ENCODE measurements around the gene CORT. TPM values are rescaled to one million over a fixed set of nuclear protein-coding genes. Genes with fewer than 3 reads are reported as not detected.
"Not testable (repeated sequence)": the region's sequence is repeated elsewhere in the genome, so short reads cannot be mapped to it uniquely, and the experiment has no call there.

Gene CORT, protein sequence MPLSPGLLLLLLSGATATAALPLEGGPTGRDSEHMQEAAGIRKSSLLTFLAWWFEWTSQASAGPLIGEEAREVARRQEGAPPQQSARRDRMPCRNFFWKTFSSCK
- total RNA-seq, result 0.52 TPM

DNA sequence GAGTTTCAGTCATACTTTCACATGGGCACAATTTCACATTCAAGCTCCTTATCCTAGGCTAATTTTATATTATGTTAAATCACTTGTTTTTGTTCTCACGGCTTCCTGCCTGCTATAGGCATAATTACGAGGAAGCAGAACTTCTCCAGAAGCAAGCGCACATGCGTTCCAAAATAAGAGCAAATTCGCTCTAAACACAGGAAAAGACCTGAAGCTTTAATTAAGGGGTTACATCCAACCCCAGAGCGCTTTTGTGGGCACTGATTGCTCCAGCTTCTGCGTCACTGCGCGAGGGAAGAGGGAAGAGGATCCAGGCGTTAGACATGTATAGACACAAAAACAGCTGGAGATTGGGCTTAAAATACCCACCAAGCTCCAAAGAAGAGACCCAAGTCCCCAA lies at the start of gene CORT:
CORT (plus strand) TSS at position 281 of the 400 bp plus-strand sequence. CDS start 193 bp downstream, outside the sequence.
- Histone ChIP-seq H3K9ac (ENCODE audit: low read depth in 1 of 3, low read length in 3 of 3) (no peak within 1 kb of the TSS), H3K9me3 (ENCODE audit: control insufficient read depth in 3 of 3, low read length in 3 of 3) (no peaks in the 10 kb centered on the region), H3K27me3 (ENCODE audit: control insufficient read depth in 3 of 3, insufficient read depth in 3 of 3, low read length in 3 of 3) (peaks cover 8 to 18% (median 10%) of the 10 kb centered on the region in 3 donors), H3K27ac (ENCODE audit: low read depth, low read length) (no peak within 1 kb of the TSS), H3K36me3 (ENCODE audit: control insufficient read depth in 3 of 3, insufficient read depth in 3 of 3, low read length in 3 of 3) (peaks cover 0 to under 1% (median 0%) of the 10 kb centered on the region in 3 donors), H3K4me1 (ENCODE audit: control insufficient read depth in 3 of 3, insufficient read depth in 3 of 3, low read length in 3 of 3) (peaks cover 0 to 2% (median 0%) of the 10 kb centered on the region in 3 donors), H3K4me3 (ENCODE audit: low read length in 3 of 3) (no peak within 1 kb of the TSS)

DNA sequence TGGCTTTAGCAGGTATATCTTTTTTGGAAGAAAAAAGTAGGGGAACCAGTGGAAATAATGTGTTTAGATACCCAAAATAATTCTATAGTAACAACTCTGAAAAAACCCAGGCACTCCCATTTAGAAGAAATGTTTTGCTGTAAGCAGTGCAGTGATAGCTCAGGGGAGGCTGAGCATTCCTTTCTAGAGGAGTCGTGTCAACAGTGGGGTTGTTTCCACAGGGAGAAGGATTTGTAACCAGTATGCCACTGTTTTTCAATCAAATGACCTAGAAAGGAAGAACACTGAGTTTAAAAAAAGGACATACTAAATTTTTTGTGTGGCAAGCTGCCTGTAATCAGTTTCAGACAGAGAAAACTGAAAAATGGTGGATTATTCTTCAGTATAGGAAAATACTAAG lies 48.5 kb upstream of the CORT start:
- H3K9ac ChIP-seq (ENCODE audit: low read depth in 1 of 3, low read length in 3 of 3), result peak overlapping the region in 1 of 3 donors; percentile 23
- peaks cover 14 to 16% (median 16%) of the 10 kb centered on the region in 3 donors for H3K4me1 ChIP-seq (ENCODE audit: control insufficient read depth in 3 of 3, insufficient read depth in 3 of 3, low read length in 3 of 3)
- H3K27me3 ChIP-seq (ENCODE audit: control insufficient read depth in 3 of 3, insufficient read depth in 3 of 3, low read length in 3 of 3), result no peaks in the 10 kb centered on the region
- no peak overlapping the region for H3K27ac ChIP-seq (ENCODE audit: low read depth, low read length)
- H3K4me3 ChIP-seq (ENCODE audit: low read length in 3 of 3), result no peak overlapping the region
- H3K9me3 ChIP-seq (ENCODE audit: control insufficient read depth in 3 of 3, low read length in 3 of 3), result no peaks in the 10 kb centered on the region
- H3K36me3 ChIP-seq (ENCODE audit: control insufficient read depth in 3 of 3, insufficient read depth in 3 of 3, low read length in 3 of 3), result peaks cover 15 to 33% (median 20%) of the 10 kb centered on the region in 3 donors

DNA sequence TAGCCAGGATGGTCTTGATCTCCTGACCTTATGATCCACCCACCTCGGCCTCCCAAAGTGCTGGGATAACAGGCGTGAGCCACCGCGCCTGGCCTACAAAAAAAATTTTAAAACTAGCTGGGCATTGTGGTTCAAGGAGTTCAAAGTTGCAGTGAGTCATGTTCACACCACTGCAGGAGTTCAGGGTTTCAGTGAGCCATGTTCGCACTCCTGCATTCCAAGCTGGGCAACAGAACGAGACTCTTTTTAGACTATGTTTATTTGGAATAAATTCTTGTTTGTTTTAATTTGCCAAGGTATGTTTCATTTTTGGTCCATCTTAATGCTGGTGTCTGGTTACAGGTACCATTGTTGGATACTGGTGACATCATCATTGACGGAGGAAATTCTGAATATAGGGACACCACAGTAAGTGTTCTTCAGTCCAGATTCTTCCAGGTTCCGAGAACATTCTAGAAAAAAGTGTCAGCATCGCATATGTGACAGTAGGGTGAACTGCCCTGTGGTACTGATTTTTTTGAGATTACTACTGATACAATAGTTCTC lies 47.0 kb upstream of the CORT start:
- peaks cover 29 to 47% (median 30%) of the 10 kb centered on the region in 3 donors for H3K36me3 ChIP-seq (ENCODE audit: control insufficient read depth in 3 of 3, insufficient read depth in 3 of 3, low read length in 3 of 3)
- no peaks in the 10 kb centered on the region for H3K27me3 ChIP-seq (ENCODE audit: control insufficient read depth in 3 of 3, insufficient read depth in 3 of 3, low read length in 3 of 3)
- H3K4me1 ChIP-seq (ENCODE audit: control insufficient read depth in 3 of 3, insufficient read depth in 3 of 3, low read length in 3 of 3), result peaks cover 14 to 16% (median 16%) of the 10 kb centered on the region in 3 donors
- H3K9me3 ChIP-seq (ENCODE audit: control insufficient read depth in 3 of 3, low read length in 3 of 3), result no peaks in the 10 kb centered on the region
- no peak overlapping the region for H3K9ac ChIP-seq (ENCODE audit: low read depth in 1 of 3, low read length in 3 of 3)
- no peak overlapping the region for H3K27ac ChIP-seq (ENCODE audit: low read depth, low read length)
- no peak overlapping the region for H3K4me3 ChIP-seq (ENCODE audit: low read length in 3 of 3)

DNA sequence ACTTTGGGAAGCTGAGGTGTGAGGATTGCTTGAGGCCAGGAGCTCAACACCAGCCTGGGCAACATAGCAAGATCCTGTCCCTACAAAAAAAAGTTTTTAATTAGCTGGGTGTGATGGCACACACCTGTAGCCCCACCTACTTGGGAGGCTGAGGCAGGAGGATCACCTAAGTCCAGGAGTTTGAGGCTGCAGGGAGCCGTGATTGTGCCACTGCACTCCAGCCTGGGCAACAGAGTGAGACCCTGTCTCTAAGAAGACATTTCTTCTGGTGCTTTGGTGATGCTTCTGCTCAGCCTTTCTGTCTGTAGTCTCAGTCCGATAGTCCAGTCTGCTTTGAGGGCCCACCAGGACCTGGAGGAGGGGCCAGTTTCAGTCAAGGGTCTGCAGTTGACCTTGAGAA lies 42.6 kb upstream of the CORT start:
- no peak overlapping the region for H3K9ac ChIP-seq (ENCODE audit: low read depth in 1 of 3, low read length in 3 of 3)
- no peaks in the 10 kb centered on the region for H3K4me1 ChIP-seq (ENCODE audit: control insufficient read depth in 3 of 3, insufficient read depth in 3 of 3, low read length in 3 of 3)
- no peak overlapping the region for H3K27ac ChIP-seq (ENCODE audit: low read depth, low read length)
- H3K27me3 ChIP-seq (ENCODE audit: control insufficient read depth in 3 of 3, insufficient read depth in 3 of 3, low read length in 3 of 3), result no peaks in the 10 kb centered on the region
- H3K4me3 ChIP-seq (ENCODE audit: low read length in 3 of 3), result no peak overlapping the region
- H3K36me3 ChIP-seq (ENCODE audit: control insufficient read depth in 3 of 3, insufficient read depth in 3 of 3, low read length in 3 of 3), result peaks cover 54 to 83% (median 72%) of the 10 kb centered on the region in 3 donors
- no peaks in the 10 kb centered on the region for H3K9me3 ChIP-seq (ENCODE audit: control insufficient read depth in 3 of 3, low read length in 3 of 3)

DNA sequence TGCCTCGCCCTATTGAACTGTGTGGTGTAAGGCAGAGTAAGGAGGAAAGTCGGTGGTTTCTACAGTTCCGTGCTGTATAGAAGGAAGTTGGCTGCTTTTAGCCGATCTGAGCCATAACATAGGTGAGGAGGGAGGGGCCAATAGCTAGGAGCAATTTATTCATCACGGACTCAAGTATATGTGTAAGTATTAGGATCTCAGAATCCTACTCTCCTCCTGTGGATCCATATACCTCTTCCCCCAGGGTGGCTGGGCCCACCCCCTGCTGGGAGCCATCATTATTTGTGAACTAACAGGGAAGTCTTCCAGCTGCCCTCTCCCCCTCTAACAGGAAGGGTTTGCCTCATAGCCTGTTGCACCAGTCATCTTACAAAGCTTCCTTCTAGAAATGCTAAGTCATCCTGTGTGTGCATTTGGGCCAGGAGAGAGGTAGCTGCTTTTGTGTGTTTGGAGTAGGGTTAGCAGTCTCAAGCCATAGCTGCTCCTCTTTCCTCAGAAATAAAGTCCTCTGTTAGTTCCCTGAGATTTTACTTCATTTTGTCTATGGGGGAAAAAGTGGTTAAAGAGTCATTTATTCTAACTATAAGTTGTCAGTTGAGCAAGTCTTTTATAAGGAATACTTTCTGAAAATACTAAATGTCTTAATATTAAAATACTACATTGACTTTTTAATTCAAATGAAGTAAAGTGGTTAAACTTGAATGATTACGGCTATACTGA lies 34.5 kb upstream of the CORT start:
- H3K9me3 ChIP-seq (ENCODE audit: control insufficient read depth in 3 of 3, low read length in 3 of 3), result no peaks in the 10 kb centered on the region
- H3K4me3 ChIP-seq (ENCODE audit: low read length in 3 of 3), result no peak overlapping the region
- no peak overlapping the region for H3K27ac ChIP-seq (ENCODE audit: low read depth, low read length)
- H3K27me3 ChIP-seq (ENCODE audit: control insufficient read depth in 3 of 3, insufficient read depth in 3 of 3, low read length in 3 of 3), result no peaks in the 10 kb centered on the region
- H3K4me1 ChIP-seq (ENCODE audit: control insufficient read depth in 3 of 3, insufficient read depth in 3 of 3, low read length in 3 of 3), result no peaks in the 10 kb centered on the region
- H3K9ac ChIP-seq (ENCODE audit: low read depth in 1 of 3, low read length in 3 of 3), result no peak overlapping the region
- peaks cover 48 to 63% (median 63%) of the 10 kb centered on the region in 3 donors for H3K36me3 ChIP-seq (ENCODE audit: control insufficient read depth in 3 of 3, insufficient read depth in 3 of 3, low read length in 3 of 3)

DNA sequence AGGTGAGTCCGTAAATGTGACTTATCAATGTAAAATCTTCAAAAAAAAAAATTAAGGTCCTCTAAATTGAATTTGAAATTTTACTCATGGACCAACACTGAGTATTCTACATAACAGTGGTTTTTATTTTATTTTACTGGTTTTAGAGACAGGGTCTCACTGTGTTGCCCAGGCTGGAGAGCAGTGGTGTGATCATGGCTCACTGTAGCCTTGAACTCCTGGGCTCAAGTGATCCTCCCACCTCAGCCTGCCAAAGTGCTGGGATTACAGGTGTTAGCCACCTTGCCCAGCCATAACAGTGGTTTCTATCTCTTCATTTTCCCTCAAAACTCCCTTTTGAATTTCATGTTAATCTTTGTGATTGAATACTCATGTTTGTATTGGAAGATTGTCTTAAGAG lies 33.9 kb upstream of the CORT start:
- H3K27ac ChIP-seq (ENCODE audit: low read depth, low read length); H3K9ac ChIP-seq (ENCODE audit: low read depth in 1 of 3, low read length in 3 of 3); H3K27me3 ChIP-seq (ENCODE audit: control insufficient read depth in 3 of 3, insufficient read depth in 3 of 3, low read length in 3 of 3); H3K4me1 ChIP-seq (ENCODE audit: control insufficient read depth in 3 of 3, insufficient read depth in 3 of 3, low read length in 3 of 3); H3K9me3 ChIP-seq (ENCODE audit: control insufficient read depth in 3 of 3, low read length in 3 of 3); H3K4me3 ChIP-seq (ENCODE audit: low read length in 3 of 3): not testable (repeated sequence)
- H3K36me3 ChIP-seq (ENCODE audit: control insufficient read depth in 3 of 3, insufficient read depth in 3 of 3, low read length in 3 of 3), result peaks cover 49 to 63% (median 58%) of the 10 kb centered on the region in 3 donors

DNA sequence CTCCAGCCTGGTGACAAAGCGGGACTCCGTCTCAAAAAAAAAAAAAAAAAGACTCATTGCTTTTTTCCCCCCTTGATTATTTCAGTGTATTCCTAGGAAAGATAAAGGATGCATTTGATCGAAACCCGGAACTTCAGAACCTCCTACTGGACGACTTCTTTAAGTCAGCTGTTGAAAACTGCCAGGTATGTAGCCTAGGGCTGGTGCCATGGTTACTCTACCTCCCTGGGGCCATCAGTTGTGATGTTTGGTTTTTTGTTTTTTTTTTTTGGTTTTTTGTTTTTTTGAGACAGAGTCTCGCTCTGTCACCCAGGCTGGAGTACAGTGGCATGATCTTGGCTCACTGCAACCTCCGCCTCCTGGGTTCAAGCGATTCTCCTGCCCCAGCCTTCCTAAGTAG lies 31.1 kb upstream of the CORT start:
- peaks cover 29 to 41% (median 38%) of the 10 kb centered on the region in 3 donors for H3K36me3 ChIP-seq (ENCODE audit: control insufficient read depth in 3 of 3, insufficient read depth in 3 of 3, low read length in 3 of 3)
- H3K4me1 ChIP-seq (ENCODE audit: control insufficient read depth in 3 of 3, insufficient read depth in 3 of 3, low read length in 3 of 3); H3K9me3 ChIP-seq (ENCODE audit: control insufficient read depth in 3 of 3, low read length in 3 of 3); H3K9ac ChIP-seq (ENCODE audit: low read depth in 1 of 3, low read length in 3 of 3); H3K27ac ChIP-seq (ENCODE audit: low read depth, low read length); H3K27me3 ChIP-seq (ENCODE audit: control insufficient read depth in 3 of 3, insufficient read depth in 3 of 3, low read length in 3 of 3); H3K4me3 ChIP-seq (ENCODE audit: low read length in 3 of 3): not testable (repeated sequence)

DNA sequence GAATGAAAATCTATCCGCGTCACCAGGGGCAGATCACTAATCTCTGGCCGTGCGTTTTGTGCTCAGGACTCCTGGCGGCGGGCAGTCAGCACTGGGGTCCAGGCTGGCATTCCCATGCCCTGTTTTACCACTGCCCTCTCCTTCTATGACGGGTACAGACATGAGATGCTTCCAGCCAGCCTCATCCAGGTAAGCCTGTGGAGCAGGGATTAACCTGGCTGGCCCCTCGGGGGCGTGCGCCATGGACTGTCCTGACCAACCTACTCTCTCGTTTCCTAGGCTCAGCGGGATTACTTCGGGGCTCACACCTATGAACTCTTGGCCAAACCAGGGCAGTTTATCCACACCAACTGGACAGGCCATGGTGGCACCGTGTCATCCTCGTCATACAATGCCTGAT lies 30.5 kb upstream of the CORT start:
- Histone ChIP-seq H3K4me1 (ENCODE audit: control insufficient read depth in 3 of 3, insufficient read depth in 3 of 3, low read length in 3 of 3) (peaks cover 0 to 2% (median 0%) of the 10 kb centered on the region in 3 donors), H3K9ac (ENCODE audit: low read depth in 1 of 3, low read length in 3 of 3) (no peak overlapping the region), H3K27me3 (ENCODE audit: control insufficient read depth in 3 of 3, insufficient read depth in 3 of 3, low read length in 3 of 3) (peaks cover 0 to 7% (median 3%) of the 10 kb centered on the region in 3 donors), H3K4me3 (ENCODE audit: low read length in 3 of 3) (no peak overlapping the region), H3K36me3 (ENCODE audit: control insufficient read depth in 3 of 3, insufficient read depth in 3 of 3, low read length in 3 of 3) (peaks cover 27 to 41% (median 38%) of the 10 kb centered on the region in 3 donors), H3K27ac (ENCODE audit: low read depth, low read length) (no peak overlapping the region), H3K9me3 (ENCODE audit: control insufficient read depth in 3 of 3, low read length in 3 of 3) (no peaks in the 10 kb centered on the region)

DNA sequence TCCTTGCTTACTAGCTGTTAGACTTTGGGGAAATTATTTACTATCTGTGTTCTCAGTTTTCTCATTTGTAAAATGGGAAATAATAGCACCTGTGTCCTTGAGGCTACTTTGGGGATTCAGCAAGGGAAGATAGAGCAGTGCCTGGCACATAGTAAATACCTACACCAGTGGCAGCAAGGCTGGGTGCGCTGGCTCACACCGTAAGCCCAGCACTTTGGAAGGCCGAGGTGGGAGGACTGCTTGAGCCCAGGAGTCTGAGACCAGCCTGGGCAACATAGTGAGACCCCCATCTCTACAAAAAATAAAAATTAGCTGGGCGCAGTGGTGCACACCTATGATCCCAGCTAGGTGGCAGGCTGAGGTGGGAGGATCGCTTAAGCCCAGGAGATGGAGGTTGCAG lies 28.2 kb upstream of the CORT start:
- H3K27me3 ChIP-seq (ENCODE audit: control insufficient read depth in 3 of 3, insufficient read depth in 3 of 3, low read length in 3 of 3), result peaks cover 0 to 7% (median 7%) of the 10 kb centered on the region in 3 donors
- H3K36me3 ChIP-seq (ENCODE audit: control insufficient read depth in 3 of 3, insufficient read depth in 3 of 3, low read length in 3 of 3), result peaks cover 25 to 35% (median 27%) of the 10 kb centered on the region in 3 donors
- H3K9me3 ChIP-seq (ENCODE audit: control insufficient read depth in 3 of 3, low read length in 3 of 3), result no peaks in the 10 kb centered on the region
- H3K4me3 ChIP-seq (ENCODE audit: low read length in 3 of 3), result no peak overlapping the region
- H3K9ac ChIP-seq (ENCODE audit: low read depth in 1 of 3, low read length in 3 of 3), result no peak overlapping the region
- peaks cover 0 to 2% (median 0%) of the 10 kb centered on the region in 3 donors for H3K4me1 ChIP-seq (ENCODE audit: control insufficient read depth in 3 of 3, insufficient read depth in 3 of 3, low read length in 3 of 3)
- no peak overlapping the region for H3K27ac ChIP-seq (ENCODE audit: low read depth, low read length)

DNA sequence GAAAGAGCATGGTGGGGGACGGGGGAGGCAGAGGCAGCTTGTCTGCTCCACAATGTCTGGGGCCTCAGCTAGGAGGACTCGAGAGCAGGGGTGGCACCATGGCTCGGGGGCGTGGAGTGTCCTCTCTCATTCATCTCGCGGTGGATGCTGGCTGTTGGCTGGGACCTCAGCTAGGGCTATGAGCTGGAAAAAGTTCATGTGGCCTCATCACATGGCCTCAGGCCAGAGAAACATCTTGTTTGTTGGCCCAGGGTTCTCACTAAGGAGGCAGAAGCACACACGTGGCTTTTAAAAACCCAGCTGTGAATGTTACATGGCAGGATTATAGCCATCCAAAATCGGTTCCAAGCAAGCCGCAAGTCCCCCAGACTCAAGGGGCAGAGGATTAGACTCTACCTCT lies 25.8 kb upstream of the CORT start:
- Histone ChIP-seq H3K9ac (ENCODE audit: low read depth in 1 of 3, low read length in 3 of 3) (peak overlapping the region in 1 of 3 donors; percentile 20), H3K9me3 (ENCODE audit: control insufficient read depth in 3 of 3, low read length in 3 of 3) (no peaks in the 10 kb centered on the region), H3K27me3 (ENCODE audit: control insufficient read depth in 3 of 3, insufficient read depth in 3 of 3, low read length in 3 of 3) (peaks cover 0 to 7% (median 7%) of the 10 kb centered on the region in 3 donors), H3K4me3 (ENCODE audit: low read length in 3 of 3) (no peak overlapping the region), H3K36me3 (ENCODE audit: control insufficient read depth in 3 of 3, insufficient read depth in 3 of 3, low read length in 3 of 3) (peaks cover 13 to 18% (median 13%) of the 10 kb centered on the region in 3 donors), H3K4me1 (ENCODE audit: control insufficient read depth in 3 of 3, insufficient read depth in 3 of 3, low read length in 3 of 3) (peaks cover 0 to 2% (median 2%) of the 10 kb centered on the region in 3 donors), H3K27ac (ENCODE audit: low read depth, low read length) (no peak overlapping the region)

All from skeletal muscle tissue (tissue), 4 donors.